ENCODE results near the gene THTPA. TPM values are rescaled to one million over a fixed set of nuclear protein-coding genes. Genes with fewer than 3 reads are reported as not detected.

Gene THTPA
- total RNA-seq, 1 experiment from 2014 or later, result 18.3 TPM

- DNase-seq, result no peak
- intact Hi-C loops (cut with micrococcal nuclease; ENCODE audit: unreplicated experiment), result no loop called here
- H3K9me3 Mint-ChIP-seq (ENCODE audit: low read depth, unreplicated experiment), result no peaks in the 10 kb centered on the region
- H3K27ac Mint-ChIP-seq (ENCODE audit: unreplicated experiment), result no peak overlapping the region
- peaks cover 53% of the 10 kb centered on the region for H3K27me3 Mint-ChIP-seq (ENCODE audit: unreplicated experiment)
- TF ChIP-seq CTCF (IDR thresholded peaks at IDR 0.05; ENCODE audit: unreplicated experiment), result no peak
- no TSS peak for BruUV-seq (replicated peaks)
- H3K36me3 Mint-ChIP-seq (ENCODE audit: insufficient read depth, unreplicated experiment), result no peaks in the 10 kb centered on the region
- CTCF ChIA-PET, result no interaction called here
- no peaks in the 10 kb centered on the region for H3K4me1 Mint-ChIP-seq (ENCODE audit: low read depth, unreplicated experiment)
- H3K4me3 Mint-ChIP-seq (ENCODE audit: low read depth, unreplicated experiment), result no peak overlapping the region
Measured at GRCh38 chr14:23520899-23521533, 35.1 kb upstream of the THTPA start.

GRCh38 chr14:23521785-23522640, 34.1 kb upstream of the THTPA start:
- no peaks in the 10 kb centered on the region for H3K4me1 Mint-ChIP-seq (ENCODE audit: low read depth, unreplicated experiment)
- no peaks in the 10 kb centered on the region for H3K36me3 Mint-ChIP-seq (ENCODE audit: insufficient read depth, unreplicated experiment)
- peaks cover 43% of the 10 kb centered on the region for H3K27me3 Mint-ChIP-seq (ENCODE audit: unreplicated experiment)
- intact Hi-C loops (cut with micrococcal nuclease; ENCODE audit: unreplicated experiment), result no loop called here
- no peak overlapping the region for H3K4me3 Mint-ChIP-seq (ENCODE audit: low read depth, unreplicated experiment)
- no peak for DNase-seq
- no TSS peak for BruUV-seq (replicated peaks)
- H3K27ac Mint-ChIP-seq (ENCODE audit: unreplicated experiment), result no peak overlapping the region
- CTCF ChIA-PET, result interaction anchor here (1.6 kb wide), 1 partner anchor 14 kb away, joined by 3 read pairs; no protein-coding TSS in a partner anchor
- TF ChIP-seq CTCF (IDR thresholded peaks at IDR 0.05; ENCODE audit: unreplicated experiment), result no peak
- H3K9me3 Mint-ChIP-seq (ENCODE audit: low read depth, unreplicated experiment), result no peaks in the 10 kb centered on the region

GRCh38 chr14:23522643-23523198, 33.4 kb upstream of the THTPA start:
- intact Hi-C loops (cut with micrococcal nuclease; ENCODE audit: unreplicated experiment), result no loop called here
- CTCF ChIA-PET, result interaction anchor here (1.6 kb wide), 1 partner anchor 15 kb away, joined by 3 read pairs; no protein-coding TSS in a partner anchor
- Mint-ChIP-seq H3K27ac (ENCODE audit: unreplicated experiment) (no peak overlapping the region), H3K36me3 (ENCODE audit: insufficient read depth, unreplicated experiment) (no peaks in the 10 kb centered on the region), H3K4me3 (ENCODE audit: low read depth, unreplicated experiment) (no peak overlapping the region), H3K9me3 (ENCODE audit: low read depth, unreplicated experiment) (no peaks in the 10 kb centered on the region), H3K4me1 (ENCODE audit: low read depth, unreplicated experiment) (no peaks in the 10 kb centered on the region), H3K27me3 (ENCODE audit: unreplicated experiment) (peaks cover 36% of the 10 kb centered on the region)
- no TSS peak for BruUV-seq (replicated peaks)
- TF ChIP-seq CTCF (IDR thresholded peaks at IDR 0.05; ENCODE audit: unreplicated experiment), result no peak
- no peak for DNase-seq

- H3K4me3 Mint-ChIP-seq (ENCODE audit: low read depth, unreplicated experiment), result no peak overlapping the region
- BruUV-seq (replicated peaks), result no TSS peak
- H3K9me3 Mint-ChIP-seq (ENCODE audit: low read depth, unreplicated experiment), result no peaks in the 10 kb centered on the region
- CTCF ChIA-PET, result interaction anchor here (1.6 kb wide), 1 partner anchor 16 kb away, joined by 3 read pairs; no protein-coding TSS in a partner anchor
- no peak for TF ChIP-seq CTCF (IDR thresholded peaks at IDR 0.05; ENCODE audit: unreplicated experiment)
- DNase-seq, result no peak
- no peak overlapping the region for H3K27ac Mint-ChIP-seq (ENCODE audit: unreplicated experiment)
- no peaks in the 10 kb centered on the region for H3K4me1 Mint-ChIP-seq (ENCODE audit: low read depth, unreplicated experiment)
- no peaks in the 10 kb centered on the region for H3K36me3 Mint-ChIP-seq (ENCODE audit: insufficient read depth, unreplicated experiment)
- peaks cover 29% of the 10 kb centered on the region for H3K27me3 Mint-ChIP-seq (ENCODE audit: unreplicated experiment)
- intact Hi-C loops (cut with micrococcal nuclease; ENCODE audit: unreplicated experiment), result no loop called here
Measured at GRCh38 chr14:23523229-23524016, 32.6 kb upstream of the THTPA start.
